WTC11 (cell line): ENCODE measurements around the gene TEK.

Experiments used
- ATF3 ChIP-seq: sonication (generic); formaldehyde crosslinking; conservative IDR thresholded peaks from 2 replicates; pipeline ENCODE4 v1.8.1; 2022; ENCODE audit warnings: mild to moderate bottlenecking, missing genetic modification reagents
- JUN ChIP-seq: sonication (generic); formaldehyde crosslinking; IDR thresholded peaks from 2 replicates; pipeline ENCODE4 v1.8.0; 2023; ENCODE audit warnings: mild to moderate bottlenecking, missing genetic modification reagents

DNA sequence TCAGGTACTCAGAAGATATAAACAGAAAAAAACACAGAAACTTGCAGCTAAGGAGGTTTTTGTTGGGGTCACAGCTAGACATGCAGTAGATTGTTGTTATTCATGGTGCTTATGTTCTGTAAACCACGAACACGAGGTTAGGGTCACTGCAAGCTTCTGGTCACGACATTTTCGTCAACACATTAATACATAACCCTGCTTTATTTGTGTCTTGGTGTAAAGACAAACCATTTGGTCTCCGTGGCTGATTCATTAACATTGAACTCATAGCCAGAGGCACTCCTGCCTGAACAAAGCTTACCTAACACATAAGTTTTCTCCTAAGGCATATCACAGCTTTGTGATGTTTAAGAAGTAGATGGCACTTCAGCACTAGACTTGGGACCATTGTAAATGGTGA is 16.9 kb downstream of the TEK start:
- no peak for TF ChIP-seq JUN (CRISPR knock-in tag)
- no peak for TF ChIP-seq ATF3 (CRISPR knock-in tag)
